Thoracic aorta (tissue), 2 donors: ENCODE results near the gene SLC7A1. TPM values are rescaled to one million over a fixed set of nuclear protein-coding genes. Genes with fewer than 3 reads are reported as not detected.

Experiments used
- ATAC-seq: fragments of 150-250 bp; one replicate; pipeline ENCODE4 v1.8.0; 2017; ENCODE audit warnings: low read depth; ENCODE audit not compliant: insufficient number of reproducible peaks, low FRiP score
- DNase-seq: peaks from one replicate; pipeline ENCODE4 v3.0.0-alpha.2; 2020; ENCODE audit warnings: low spot score
- H3K27ac ChIP-seq, 2 donors: fragments of 200-600 bp; sonication (generic); 1 replicate in 1 of 2; 2 replicates in 1 of 2; pipeline ENCODE4 v1.5.1; 2016; ENCODE audit warnings: mild to moderate bottlenecking in 2 of 2, moderate library complexity in 2 of 2
- H3K27me3 ChIP-seq: fragments of 200-600 bp; sonication (generic); replicated peaks from 2 replicates; pipeline ENCODE4 v1.6.0; 2016; ENCODE audit warnings: mild to moderate bottlenecking; ENCODE audit not compliant: insufficient read depth
- H3K36me3 ChIP-seq: fragments of 200-600 bp; sonication (generic); one replicate; pipeline ENCODE4 v1.5.1; 2016
- H3K4me1 ChIP-seq, 2 donors: fragments of 200-600 bp; sonication (generic); 1 replicate in 1 of 2; 2 replicates in 1 of 2; pipeline versions ENCODE4 v1.5.1 to v1.6.0; 2016; ENCODE audit warnings: low read depth in 2 of 2, mild to moderate bottlenecking in 1 of 2; ENCODE audit not compliant: control insufficient read depth in 1 of 2
- H3K4me3 ChIP-seq: fragments of 200-600 bp; sonication (generic); 2 replicates; pipeline ENCODE4 v1.5.1; 2016; ENCODE audit warnings: mild to moderate bottlenecking
- H3K9me3 ChIP-seq: fragments of 200-600 bp; sonication (generic); 2 replicates; pipeline ENCODE4 v1.5.1; 2016
- CTCF ChIP-seq: fragments of 200-600 bp; sonication (generic); IDR thresholded peaks from one replicate; pipeline ENCODE4 v1.5.1; 2019; ENCODE audit warnings: antibody characterized with exemption
- total RNA-seq, 2 donors: library from RNA; depleted of rRNA; stranded (reverse); fragments of >200 nt; gene quantifications; one replicate each; pipeline versions ENCODE4 v1.1.0 to v1.2.3, GENCODE V29; 2016

Gene SLC7A1
- total RNA-seq, 2 donors from 2014 or later, result 24.0 to 39.1 TPM

GRCh38 chr13:29489650-29490560, 105.6 kb downstream of the SLC7A1 start:
- Histone ChIP-seq H3K27ac (no peak overlapping the region), H3K36me3 (peaks cover 9% of the 10 kb centered on the region), H3K27me3 (no peaks in the 10 kb centered on the region), H3K9me3 (no peaks in the 10 kb centered on the region), H3K4me1 (no peaks in the 10 kb centered on the region), H3K4me3 (no peak overlapping the region)
- DNase-seq (no peak), ATAC-seq (no peak)
- TF ChIP-seq CTCF, result no peak

GRCh38 chr13:29487466-29488454, 107.7 kb downstream of the SLC7A1 start:
- H3K27me3 ChIP-seq, result no peaks in the 10 kb centered on the region
- H3K4me3 ChIP-seq, result no peak overlapping the region
- H3K27ac ChIP-seq, result no peak overlapping the region
- H3K36me3 ChIP-seq, result peaks cover 3% of the 10 kb centered on the region
- no peaks in the 10 kb centered on the region for H3K9me3 ChIP-seq
- no peaks in the 10 kb centered on the region for H3K4me1 ChIP-seq
- DNase-seq (no peak), ATAC-seq (no peak)
- no peak for TF ChIP-seq CTCF

GRCh38 chr13:29486551-29486950, 108.9 kb downstream of the SLC7A1 start:
- Histone ChIP-seq H3K9me3 (no peaks in the 10 kb centered on the region), H3K36me3 (peaks cover 3% of the 10 kb centered on the region), H3K4me1 (no peaks in the 10 kb centered on the region), H3K27ac (no peak overlapping the region), H3K27me3 (no peaks in the 10 kb centered on the region), H3K4me3 (no peak overlapping the region)
- DNase-seq, result no peak
- no peak for TF ChIP-seq CTCF
- no peak for ATAC-seq

- Histone ChIP-seq H3K9me3 (no peaks in the 10 kb centered on the region), H3K27me3 (no peaks in the 10 kb centered on the region), H3K36me3 (peaks cover 3% of the 10 kb centered on the region), H3K4me1 (no peaks in the 10 kb centered on the region), H3K27ac (no peak overlapping the region), H3K4me3 (no peak overlapping the region)
- no peak for DNase-seq
- no peak for ATAC-seq
- TF ChIP-seq CTCF, result no peak
Measured at GRCh38 chr13:29484796-29485195, 110.7 kb downstream of the SLC7A1 start.

GRCh38 chr13:29484236-29484635, 111.3 kb downstream of the SLC7A1 start:
- no peak overlapping the region for H3K4me3 ChIP-seq
- H3K36me3 ChIP-seq, result peaks cover 3% of the 10 kb centered on the region
- H3K27ac ChIP-seq, result no peak overlapping the region
- no peaks in the 10 kb centered on the region for H3K9me3 ChIP-seq
- DNase-seq, result no peak
- TF ChIP-seq CTCF, result no peak
- H3K27me3 ChIP-seq, result no peaks in the 10 kb centered on the region
- no peaks in the 10 kb centered on the region for H3K4me1 ChIP-seq
- no peak for ATAC-seq
